Activated B cell treated with CpG ODN at 0.5 μM for 24 hours (primary cell): ENCODE results near the gene WWOX. TPM values are rescaled to one million over a fixed set of nuclear protein-coding genes. Genes with fewer than 3 reads are reported as not detected.

Experiments used
- ATAC-seq: fragments of 200-7000 bp; cut with Tn5 transposase; one replicate; pipeline ENCODE4 v1.10.0; 2021; ENCODE audit warnings: low read depth, mild to moderate bottlenecking, moderate library complexity
- CTCF ChIA-PET: fragments of 350-600 bp; sonication (Branson Sonifier 250); formaldehyde crosslinking; loops from one replicate; lab custom pipeline; 2021; ENCODE audit warnings: antibody characterized with exemption; lab: Charles Lee
- POLR2A ChIA-PET: fragments of 350-600 bp; sonication (Branson Sonifier 250); formaldehyde crosslinking; loops from one replicate; lab custom pipeline; 2021; ENCODE audit warnings: antibody characterized with exemption; lab: Charles Lee
- DNase-seq: peaks from one replicate; pipeline ENCODE4 v3.0.0; 2022
- H3K27ac Mint-ChIP-seq: one replicate; pipeline ENCODE4 v1.8.0; 2020; ENCODE audit warnings: mixed read lengths
- H3K27me3 Mint-ChIP-seq: one replicate; pipeline ENCODE4 v1.8.0; 2021; ENCODE audit warnings: mixed read lengths
- H3K36me3 Mint-ChIP-seq: one replicate; pipeline ENCODE4 v1.8.0; 2021; ENCODE audit warnings: low read depth, mixed read lengths
- H3K4me1 Mint-ChIP-seq: one replicate; pipeline ENCODE4 v1.8.0; 2021; ENCODE audit warnings: mixed read lengths
- H3K4me3 Mint-ChIP-seq: one replicate; pipeline ENCODE4 v1.8.0; 2020; ENCODE audit warnings: mild to moderate bottlenecking, mixed read lengths
- H3K9me3 Mint-ChIP-seq: one replicate; pipeline ENCODE4 v1.8.0; 2020; ENCODE audit warnings: mixed read lengths
- intact Hi-C: fragments of 100-400 bp; cut with micrococcal nuclease; formaldehyde crosslinking; loops from one replicate; pipeline ENCODE4 v1.15.1; 2024
- total RNA-seq: library from RNA; stranded (reverse); gene quantifications from 2 replicates; pipeline ENCODE4 v1.2.3, GENCODE V29; 2022
- TF ChIP-seq, protein P1 (sequence below): fragments of 200-600 bp; IDR thresholded peaks from one replicate; pipeline ENCODE4 v1.8.0; 2022; ENCODE audit warnings: antibody characterized with exemption, mild to moderate bottlenecking

Gene WWOX
- total RNA-seq, 1 donor from 2014 or later = 22.6 TPM

GRCh38 chr16:78675312-78675711 is 575.9 kb downstream of the WWOX start:
- Mint-ChIP-seq H3K27ac (no peak overlapping the region), H3K4me3 (no peak overlapping the region), H3K36me3 (no peaks in the 10 kb centered on the region), H3K4me1 (no peaks in the 10 kb centered on the region), H3K27me3 (no peaks in the 10 kb centered on the region), H3K9me3 (no peaks in the 10 kb centered on the region)
- ChIA-PET CTCF (no interaction called here), POLR2A (no interaction called here)
- intact Hi-C loops = no loop called here
- TF ChIP-seq, protein P1, sequence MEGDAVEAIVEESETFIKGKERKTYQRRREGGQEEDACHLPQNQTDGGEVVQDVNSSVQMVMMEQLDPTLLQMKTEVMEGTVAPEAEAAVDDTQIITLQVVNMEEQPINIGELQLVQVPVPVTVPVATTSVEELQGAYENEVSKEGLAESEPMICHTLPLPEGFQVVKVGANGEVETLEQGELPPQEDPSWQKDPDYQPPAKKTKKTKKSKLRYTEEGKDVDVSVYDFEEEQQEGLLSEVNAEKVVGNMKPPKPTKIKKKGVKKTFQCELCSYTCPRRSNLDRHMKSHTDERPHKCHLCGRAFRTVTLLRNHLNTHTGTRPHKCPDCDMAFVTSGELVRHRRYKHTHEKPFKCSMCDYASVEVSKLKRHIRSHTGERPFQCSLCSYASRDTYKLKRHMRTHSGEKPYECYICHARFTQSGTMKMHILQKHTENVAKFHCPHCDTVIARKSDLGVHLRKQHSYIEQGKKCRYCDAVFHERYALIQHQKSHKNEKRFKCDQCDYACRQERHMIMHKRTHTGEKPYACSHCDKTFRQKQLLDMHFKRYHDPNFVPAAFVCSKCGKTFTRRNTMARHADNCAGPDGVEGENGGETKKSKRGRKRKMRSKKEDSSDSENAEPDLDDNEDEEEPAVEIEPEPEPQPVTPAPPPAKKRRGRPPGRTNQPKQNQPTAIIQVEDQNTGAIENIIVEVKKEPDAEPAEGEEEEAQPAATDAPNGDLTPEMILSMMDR = no peak
- no peak for DNase-seq
- no peak for ATAC-seq

DNA sequence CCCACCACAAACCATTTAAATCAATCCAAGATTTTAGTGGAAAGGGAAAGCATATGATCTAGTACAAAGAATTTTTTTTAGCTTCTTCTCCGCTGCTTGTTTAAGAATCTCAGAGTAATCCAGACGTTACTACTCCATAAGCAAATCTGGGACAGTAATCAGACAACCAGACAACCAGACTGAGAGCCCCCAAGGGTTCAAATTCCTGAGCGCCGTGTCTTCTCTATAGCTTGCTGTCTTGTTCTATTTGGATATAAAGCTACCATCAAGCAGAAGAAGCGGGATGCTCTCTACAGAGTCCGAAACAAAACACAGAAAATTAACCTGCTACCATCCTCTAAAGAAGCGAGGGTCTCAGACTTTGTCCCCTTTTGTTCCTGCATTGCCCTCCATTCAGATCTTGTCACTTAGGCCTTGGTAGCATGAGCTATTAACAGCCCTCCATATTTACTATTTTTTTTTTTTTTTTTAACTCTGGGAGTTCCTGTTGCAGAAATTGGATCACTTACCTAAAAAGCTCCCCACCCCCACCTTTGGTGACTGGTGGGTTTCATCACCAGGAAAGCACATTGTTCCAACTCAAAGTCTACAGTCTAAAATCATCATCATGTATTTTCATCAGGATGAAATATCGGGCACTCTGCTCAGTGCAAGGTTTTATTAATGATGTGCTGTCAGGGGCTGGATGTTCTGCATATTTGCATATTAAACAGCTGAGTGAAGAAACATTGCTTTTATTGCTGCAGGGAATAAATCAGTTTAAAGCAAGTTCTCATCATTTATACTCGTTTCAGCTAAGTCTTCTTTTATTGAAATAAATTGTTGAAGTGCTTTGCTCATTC is 576.7 kb downstream of the WWOX start:
- H3K4me1 Mint-ChIP-seq = no peaks in the 10 kb centered on the region
- H3K36me3 Mint-ChIP-seq = no peaks in the 10 kb centered on the region
- H3K27me3 Mint-ChIP-seq = no peaks in the 10 kb centered on the region
- ATAC-seq (no peak), DNase-seq (no peak)
- intact Hi-C loops = no loop called here
- H3K9me3 Mint-ChIP-seq = no peaks in the 10 kb centered on the region
- ChIA-PET POLR2A (no interaction called here), CTCF (no interaction called here)
- TF ChIP-seq, protein P1 = no peak
- no peak overlapping the region for H3K27ac Mint-ChIP-seq
- no peak overlapping the region for H3K4me3 Mint-ChIP-seq

DNA sequence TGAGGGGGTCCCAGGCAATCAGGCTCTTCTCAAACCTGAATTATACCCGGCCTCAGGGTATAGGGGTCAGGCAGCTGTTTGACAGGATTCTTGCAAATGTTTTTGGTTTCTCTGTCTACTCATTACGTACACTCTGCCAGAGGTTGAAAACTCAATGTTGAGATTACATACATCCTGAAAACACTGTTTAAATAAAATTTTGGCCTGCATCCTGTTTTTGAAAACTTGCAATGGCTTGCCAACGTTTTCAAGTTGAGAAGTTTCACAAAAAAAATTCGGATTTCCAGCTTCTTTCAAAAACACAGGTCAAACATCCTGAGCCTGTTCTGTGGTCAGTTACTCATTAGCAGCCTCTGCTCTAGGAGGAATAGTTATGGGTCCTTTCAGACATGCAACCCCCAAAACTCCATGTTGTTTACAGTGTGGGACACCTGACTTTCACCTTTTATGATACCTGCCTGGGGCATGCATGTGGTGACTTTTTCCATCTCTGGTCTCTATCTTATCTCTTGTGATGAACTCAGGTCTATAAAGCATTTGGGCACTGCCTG is 577.8 kb downstream of the WWOX start:
- intact Hi-C loops = no loop called here
- CTCF ChIA-PET = no interaction called here
- POLR2A ChIA-PET = no interaction called here

DNA sequence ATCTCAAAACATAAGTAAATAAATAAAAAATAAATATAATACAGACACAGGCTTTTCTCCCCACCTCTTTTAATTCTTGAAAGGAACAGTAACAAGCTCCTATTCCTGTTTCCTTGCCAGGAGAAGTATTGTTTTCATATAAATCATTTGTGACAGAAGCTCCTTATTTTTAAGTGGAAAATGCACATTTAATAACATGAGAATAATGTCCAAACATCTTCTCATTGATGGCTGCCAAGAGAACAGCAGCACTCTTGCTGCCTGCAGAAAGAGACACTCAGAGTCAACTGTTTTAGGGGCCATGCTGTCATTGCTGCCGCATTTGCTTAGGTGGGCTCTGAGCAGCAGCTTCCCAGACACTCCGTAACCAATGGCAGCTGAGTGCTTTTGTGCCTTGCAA is 580.1 kb downstream of the WWOX start:
- ChIA-PET POLR2A (no interaction called here), CTCF (no interaction called here)
- ATAC-seq = no peak
- TF ChIP-seq, protein P1 = no peak
- no peaks in the 10 kb centered on the region for H3K4me1 Mint-ChIP-seq
- DNase-seq = no peak
- no peak overlapping the region for H3K27ac Mint-ChIP-seq
- H3K27me3 Mint-ChIP-seq = no peaks in the 10 kb centered on the region
- no peaks in the 10 kb centered on the region for H3K9me3 Mint-ChIP-seq
- no peaks in the 10 kb centered on the region for H3K36me3 Mint-ChIP-seq
- intact Hi-C loops = no loop called here
- no peak overlapping the region for H3K4me3 Mint-ChIP-seq

More for the DNA sequence above, 577.8 kb downstream of the WWOX start:
- TF ChIP-seq, protein P1 = no peak
- ATAC-seq (no peak), DNase-seq (no peak)
- no peak overlapping the region for H3K27ac Mint-ChIP-seq
- H3K9me3 Mint-ChIP-seq = no peaks in the 10 kb centered on the region
- H3K36me3 Mint-ChIP-seq = no peaks in the 10 kb centered on the region
- H3K4me3 Mint-ChIP-seq = no peak overlapping the region
- H3K27me3 Mint-ChIP-seq = no peaks in the 10 kb centered on the region
- H3K4me1 Mint-ChIP-seq = no peaks in the 10 kb centered on the region

- Mint-ChIP-seq H3K9me3 (no peaks in the 10 kb centered on the region), H3K27me3 (no peaks in the 10 kb centered on the region), H3K4me1 (no peaks in the 10 kb centered on the region), H3K36me3 (no peaks in the 10 kb centered on the region), H3K4me3 (no peak overlapping the region), H3K27ac (no peak overlapping the region)
- TF ChIP-seq, protein P1 = no peak
- ChIA-PET CTCF (no interaction called here), POLR2A (no interaction called here)
- no peak for ATAC-seq
- DNase-seq = no peak
- intact Hi-C loops = no loop called here
These were observed 582.3 kb downstream of the WWOX start for GRCh38 chr16:78681743-78682142.
